Nephron (organoid): Measurements from ENCODE around the gene H3-3A.

Source experiments
- H3K27ac Mint-ChIP-seq, 3 experiments: 2 replicates each; pipeline ENCODE4 v1.8.0; 2020; ENCODE audit warnings: mixed read lengths in 3 of 3, mild to moderate bottlenecking in 2 of 3, moderate library complexity in 1 of 3
- H3K27me3 Mint-ChIP-seq: 2 replicates; pipeline ENCODE4 v1.8.0; 2021; ENCODE audit warnings: low read depth, mild to moderate bottlenecking, moderate library complexity, mixed read lengths
- H3K36me3 Mint-ChIP-seq: 2 replicates; pipeline ENCODE4 v1.8.0; 2020; ENCODE audit warnings: low read depth, mixed read lengths
- H3K4me1 Mint-ChIP-seq: 2 replicates; pipeline ENCODE4 v1.8.0; 2020; ENCODE audit warnings: mixed read lengths
- H3K4me3 Mint-ChIP-seq, 3 experiments: 2 replicates each; pipeline ENCODE4 v1.8.0; 2020; ENCODE audit warnings: mild to moderate bottlenecking in 3 of 3, mixed read lengths in 3 of 3, moderate library complexity in 2 of 3
- H3K9me3 Mint-ChIP-seq: 2 replicates; pipeline ENCODE4 v1.8.0; 2020; ENCODE audit warnings: mixed read lengths
- TF ChIP-seq, protein P1 (sequence below), 3 experiments: fragments of 200-600 bp; sonication (generic); IDR thresholded peaks; one replicate each; pipeline ENCODE4 v1.5.0; 2021; ENCODE audit warnings: antibody characterized with exemption in 3 of 3; ENCODE audit not compliant: unreplicated experiment in 3 of 3

H3-3A gene

DNA sequence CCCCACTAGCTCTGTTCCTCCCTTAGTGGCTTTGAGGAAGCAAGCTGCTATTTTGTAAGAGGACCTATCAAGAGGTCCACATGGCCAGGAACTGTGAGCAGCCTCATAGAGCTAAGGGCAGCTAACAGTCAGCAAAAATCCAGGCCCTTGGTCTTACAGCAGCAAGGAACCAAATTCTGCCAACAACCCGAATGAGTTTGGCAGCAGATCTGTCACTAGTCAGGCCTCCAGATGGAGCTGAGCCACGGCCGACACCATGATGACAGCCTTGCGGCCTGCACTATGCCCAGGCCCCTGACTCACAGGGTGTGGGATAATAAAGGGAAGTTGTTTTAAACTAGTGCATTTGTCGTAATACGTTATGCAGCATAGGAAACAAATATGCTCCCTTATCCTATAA, 28.0 kb upstream of the H3-3A start:
- Mint-ChIP-seq H3K27me3 (no peaks in the 10 kb centered on the region), H3K4me3 (no peak overlapping the region), H3K27ac (no peak overlapping the region), H3K36me3 (no peaks in the 10 kb centered on the region), H3K9me3 (no peaks in the 10 kb centered on the region), H3K4me1 (peaks cover 9% of the 10 kb centered on the region)
- TF ChIP-seq, protein P1, sequence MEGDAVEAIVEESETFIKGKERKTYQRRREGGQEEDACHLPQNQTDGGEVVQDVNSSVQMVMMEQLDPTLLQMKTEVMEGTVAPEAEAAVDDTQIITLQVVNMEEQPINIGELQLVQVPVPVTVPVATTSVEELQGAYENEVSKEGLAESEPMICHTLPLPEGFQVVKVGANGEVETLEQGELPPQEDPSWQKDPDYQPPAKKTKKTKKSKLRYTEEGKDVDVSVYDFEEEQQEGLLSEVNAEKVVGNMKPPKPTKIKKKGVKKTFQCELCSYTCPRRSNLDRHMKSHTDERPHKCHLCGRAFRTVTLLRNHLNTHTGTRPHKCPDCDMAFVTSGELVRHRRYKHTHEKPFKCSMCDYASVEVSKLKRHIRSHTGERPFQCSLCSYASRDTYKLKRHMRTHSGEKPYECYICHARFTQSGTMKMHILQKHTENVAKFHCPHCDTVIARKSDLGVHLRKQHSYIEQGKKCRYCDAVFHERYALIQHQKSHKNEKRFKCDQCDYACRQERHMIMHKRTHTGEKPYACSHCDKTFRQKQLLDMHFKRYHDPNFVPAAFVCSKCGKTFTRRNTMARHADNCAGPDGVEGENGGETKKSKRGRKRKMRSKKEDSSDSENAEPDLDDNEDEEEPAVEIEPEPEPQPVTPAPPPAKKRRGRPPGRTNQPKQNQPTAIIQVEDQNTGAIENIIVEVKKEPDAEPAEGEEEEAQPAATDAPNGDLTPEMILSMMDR (IDR thresholded peaks at IDR 0.05; ENCODE audit: unreplicated experiment in 3 of 3) = no peak

DNA sequence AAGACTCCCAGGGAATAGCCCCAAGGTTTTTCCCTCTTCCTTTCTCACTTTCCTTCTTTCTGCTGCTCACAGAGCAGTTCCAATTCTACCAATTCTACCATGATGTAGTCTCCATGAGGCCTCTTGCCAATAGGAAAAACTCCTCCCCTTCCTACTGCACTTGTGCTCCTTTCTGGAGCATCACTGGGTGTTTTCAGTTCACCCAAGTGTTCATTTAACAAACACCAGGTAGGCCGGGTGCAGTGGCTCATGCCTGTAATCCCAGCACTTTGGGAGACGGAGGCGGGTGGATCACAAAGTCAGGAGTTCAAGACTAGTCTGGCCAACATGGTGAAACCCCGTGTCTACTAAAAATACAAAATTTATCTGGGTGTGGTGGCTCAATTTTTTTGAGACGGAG, 26.6 kb upstream of the H3-3A start:
- Mint-ChIP-seq H3K4me3 (no peak overlapping the region), H3K4me1 (peaks cover 9% of the 10 kb centered on the region), H3K36me3 (no peaks in the 10 kb centered on the region), H3K27me3 (no peaks in the 10 kb centered on the region), H3K9me3 (no peaks in the 10 kb centered on the region), H3K27ac (no peak overlapping the region)
- TF ChIP-seq, protein P1 (IDR thresholded peaks at IDR 0.05; ENCODE audit: unreplicated experiment in 3 of 3) = no peak

DNA sequence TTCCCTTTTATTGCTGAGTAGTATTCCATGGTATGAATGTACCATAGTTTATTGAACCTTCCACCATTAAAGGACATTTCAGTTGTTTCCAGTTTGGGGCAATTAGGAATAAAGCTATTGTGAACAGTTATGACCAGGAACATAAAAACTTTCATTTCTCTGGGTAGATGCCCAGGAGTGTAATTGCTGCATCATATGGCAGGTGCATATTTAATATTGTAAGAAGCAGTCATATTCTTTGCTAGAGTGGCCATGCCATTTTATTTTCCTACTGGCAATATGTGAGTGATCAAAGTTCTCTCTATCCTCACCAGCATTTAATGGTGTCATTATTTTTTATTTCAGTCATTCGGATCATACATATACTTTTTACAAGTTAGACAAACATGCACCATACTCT, 23.9 kb upstream of the H3-3A start:
- Mint-ChIP-seq H3K4me1 (no peaks in the 10 kb centered on the region), H3K27me3 (no peaks in the 10 kb centered on the region), H3K27ac (no peak overlapping the region), H3K36me3 (no peaks in the 10 kb centered on the region), H3K4me3 (no peak overlapping the region), H3K9me3 (no peaks in the 10 kb centered on the region)
- TF ChIP-seq, protein P1 (IDR thresholded peaks at IDR 0.05; ENCODE audit: unreplicated experiment in 3 of 3) = no peak

DNA sequence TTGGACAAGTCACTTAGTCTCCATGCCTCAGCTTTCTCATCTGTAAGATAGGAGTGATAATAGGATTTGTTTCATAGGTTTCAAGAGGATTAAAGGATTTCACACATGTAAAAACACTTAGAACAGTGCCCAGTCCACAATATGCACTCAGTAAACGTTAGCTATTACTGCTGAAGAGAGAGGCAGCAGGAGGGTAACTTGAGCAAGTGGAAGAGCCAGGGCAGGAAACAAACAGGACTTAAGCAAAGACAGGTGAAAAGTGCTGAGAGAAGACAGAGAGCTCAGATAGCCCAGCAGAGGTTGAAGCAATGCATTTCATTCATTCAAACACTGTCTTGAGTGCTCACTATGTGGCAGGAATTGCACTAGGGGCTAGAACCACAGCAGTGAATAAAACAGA, 21.1 kb upstream of the H3-3A start:
- Mint-ChIP-seq H3K4me1 (no peaks in the 10 kb centered on the region), H3K36me3 (peaks cover 5% of the 10 kb centered on the region), H3K27me3 (no peaks in the 10 kb centered on the region), H3K27ac (no peak overlapping the region), H3K9me3 (no peaks in the 10 kb centered on the region), H3K4me3 (no peak overlapping the region)
- TF ChIP-seq, protein P1 (IDR thresholded peaks at IDR 0.05; ENCODE audit: unreplicated experiment in 3 of 3) = no peak

DNA sequence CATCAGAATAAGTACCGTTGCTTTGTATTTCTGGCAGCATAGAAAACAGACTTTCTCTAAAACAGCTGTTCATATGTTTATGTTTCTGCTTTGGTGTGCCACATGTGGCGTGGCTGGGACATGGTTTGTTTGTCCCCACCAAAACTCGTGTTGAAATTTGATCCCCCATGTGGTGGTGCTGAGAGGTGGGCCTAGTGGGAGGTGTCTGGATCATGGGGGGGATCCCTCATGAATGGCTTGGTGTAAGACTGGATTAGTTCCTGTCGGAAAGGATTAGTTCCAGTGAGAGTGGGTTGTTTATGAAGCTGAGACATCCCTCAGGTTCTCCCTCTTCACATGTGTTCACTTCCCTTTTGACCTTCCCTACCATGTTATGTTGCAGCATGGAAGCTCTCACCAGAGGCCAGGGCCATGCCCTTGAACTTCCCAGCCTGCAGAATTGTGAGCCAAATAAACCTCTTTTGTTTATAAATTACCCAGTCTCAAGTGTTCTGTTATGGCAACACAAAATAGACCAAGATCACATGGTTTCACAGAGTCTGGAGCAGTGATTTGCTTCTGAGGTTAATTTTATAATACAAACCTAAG, 17.9 kb upstream of the H3-3A start:
- TF ChIP-seq, protein P1 (IDR thresholded peaks at IDR 0.05; ENCODE audit: unreplicated experiment in 3 of 3) = no peak
- H3K9me3 Mint-ChIP-seq = no peaks in the 10 kb centered on the region
- H3K4me3 Mint-ChIP-seq = no peak overlapping the region

DNA sequence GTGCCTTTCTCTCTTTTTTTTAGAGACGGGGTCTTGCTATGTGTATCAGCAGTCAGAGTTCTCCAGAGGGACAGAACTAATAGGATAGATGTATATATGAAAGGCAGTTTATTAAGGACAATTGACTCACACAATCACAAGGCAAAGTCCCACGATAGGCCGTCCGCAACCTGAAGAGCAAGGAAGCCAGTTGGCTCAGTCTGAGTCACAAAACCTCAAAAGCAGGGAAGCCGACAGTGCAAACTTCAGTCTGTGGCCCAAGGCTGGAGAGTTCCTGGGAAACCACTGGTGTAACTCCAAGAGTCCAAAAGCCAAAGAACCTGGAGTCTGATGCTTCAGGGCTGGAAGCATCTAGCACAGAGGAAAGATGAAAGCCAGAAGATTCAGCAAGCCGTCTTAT, 16.3 kb upstream of the H3-3A start:
- no peaks in the 10 kb centered on the region for H3K4me1 Mint-ChIP-seq
- peaks cover 5% of the 10 kb centered on the region for H3K36me3 Mint-ChIP-seq
- peaks cover 4% of the 10 kb centered on the region for H3K27me3 Mint-ChIP-seq
- TF ChIP-seq, protein P1 (IDR thresholded peaks at IDR 0.05; ENCODE audit: unreplicated experiment in 3 of 3) = no peak
- H3K4me3 Mint-ChIP-seq = no peak overlapping the region
- no peaks in the 10 kb centered on the region for H3K9me3 Mint-ChIP-seq
- H3K27ac Mint-ChIP-seq = no peak overlapping the region

More for the DNA sequence above, 17.9 kb upstream of the H3-3A start:
- peaks cover 5% of the 10 kb centered on the region for H3K36me3 Mint-ChIP-seq
- peaks cover 4% of the 10 kb centered on the region for H3K27me3 Mint-ChIP-seq
- no peak overlapping the region for H3K27ac Mint-ChIP-seq
- no peaks in the 10 kb centered on the region for H3K4me1 Mint-ChIP-seq
